HCT116 (cell line): ENCODE data around the gene SGIP1. TPM values are rescaled to one million over a fixed set of nuclear protein-coding genes. Genes with fewer than 3 reads are reported as not detected.

Source experiments
- ATAC-seq: fragments of 200-7000 bp; cut with Tn5 transposase; 2 replicates; pipeline ENCODE4 v1.9.1; 2020; ENCODE audit warnings: mild to moderate bottlenecking, moderate library complexity
- BruUV-seq: library from RNA; stranded (reverse); fragments of 400-500 nt; replicated peaks from 2 replicates; lab custom pipeline; 2021; lab: Mats Ljungman, UMichigan
- CTCF ChIA-PET: fragments of 300-600 bp; sonication (Branson Sonifier 250); formaldehyde crosslinking; loops from one replicate; lab custom pipeline; 2021; ENCODE audit warnings: antibody characterized with exemption; lab: Charles Lee
- POLR2A ChIA-PET: fragments of 300-600, 350-600 bp; sonication (Branson Sonifier 250); formaldehyde crosslinking; loops from one replicate; lab custom pipeline; 2021; ENCODE audit warnings: antibody characterized with exemption; lab: Charles Lee
- RAD21 ChIA-PET, 2 experiments: fragments of 300-600 bp; sonication (Branson Sonifier 250); formaldehyde crosslinking; loops; one replicate each; lab custom pipeline; 2023; ENCODE audit warnings: low total read pairs in 2 of 2; ENCODE audit not compliant: uncharacterized antibody in 2 of 2, unreplicated experiment in 2 of 2, low non-redundant PET in 1 of 2; lab: Charles Lee
- DNase-seq: peaks from one replicate; pipeline ENCODE4 v3.0.0-alpha.2; 2010; ENCODE audit warnings: low read depth, low spot score
- H2AFZ ChIP-seq: fragments of 200-600 bp; shearing (Covaris generic), sonication (generic); 2 replicates; pipeline ENCODE4 v1.6.1; 2017; ENCODE audit warnings: low read depth, mixed run types, mixed read lengths, antibody characterized with exemption, low read length; ENCODE audit not compliant: poor library complexity, severe bottlenecking
- H3K27ac ChIP-seq: 2 replicates; pipeline ENCODE4 v1.5.1; 2012; ENCODE audit warnings: low read depth, low read length
- H3K27me3 ChIP-seq: fragments of 200-600 bp; sonication (generic); 2 replicates; pipeline ENCODE4 v1.6.1; 2016; ENCODE audit warnings: mixed run types, low read length, mixed read lengths; ENCODE audit not compliant: insufficient read depth
- H3K36me3 ChIP-seq, 2 experiments: fragments of 200-500 bp in 1 of 2; fragments of 200-600 bp in 1 of 2; sonication (Bioruptor generic) in 1 of 2; sonication (generic) in 1 of 2; 2 replicates each; pipeline versions ENCODE4 v1.5.1 to v1.6.1; 2014 to 2016; ENCODE audit warnings: low read length in 2 of 2, inconsistent platforms in 1 of 2, mixed read lengths in 1 of 2, mixed run types in 1 of 2; ENCODE audit not compliant: insufficient read depth in 2 of 2, control insufficient read depth in 1 of 2
- H3K4me1 ChIP-seq, 2 experiments: fragments of 200-600 bp in 1 of 2; sonication (generic) in 1 of 2; 2 replicates each; pipeline versions ENCODE4 v1.5.1 to v1.6.1; 2012 to 2017; ENCODE audit warnings: low read length in 2 of 2, inconsistent platforms in 1 of 2, mild to moderate bottlenecking in 1 of 2, mixed read lengths in 1 of 2, mixed run types in 1 of 2, moderate library complexity in 1 of 2; ENCODE audit not compliant: insufficient read depth in 2 of 2, control insufficient read depth in 1 of 2
- H3K4me2 ChIP-seq: fragments of 200-600 bp; sonication (generic); 2 replicates; pipeline ENCODE4 v1.6.1; 2017; ENCODE audit warnings: mixed run types, low read length, mixed read lengths
- H3K4me3 ChIP-seq, 2 experiments: fragments of 200-600 bp in 1 of 2; sonication (generic) in 1 of 2; replicated peaks in 1 of 2; 2 replicates each; pipeline ENCODE4 v1.5.1; 2011 to 2016; ENCODE audit warnings: low read length in 2 of 2, control low read depth in 1 of 2, low read depth in 1 of 2, mild to moderate bottlenecking in 1 of 2, mixed read lengths in 1 of 2, mixed run types in 1 of 2
- H3K79me2 ChIP-seq: fragments of 200-600 bp; sonication (generic); 2 replicates; pipeline ENCODE4 v1.6.1; 2017; ENCODE audit warnings: mild to moderate bottlenecking, mixed run types, low read length, moderate library complexity, mixed read lengths; ENCODE audit not compliant: insufficient read depth
- H3K9ac ChIP-seq: fragments of 200-600 bp; sonication (generic); 2 replicates; pipeline ENCODE4 v1.6.1; 2016; ENCODE audit warnings: low read length, mixed read lengths
- H3K9me2 ChIP-seq: fragments of 200-600 bp; sonication (generic), shearing (Covaris generic); 2 replicates; pipeline ENCODE4 v1.6.1; 2017; ENCODE audit warnings: mixed run types, mild to moderate bottlenecking, moderate library complexity; ENCODE audit not compliant: insufficient read depth
- H3K9me3 ChIP-seq, 2 experiments: fragments of 200-500 bp in 1 of 2; fragments of 200-600 bp in 1 of 2; sonication (Bioruptor generic) in 1 of 2; sonication (generic) in 1 of 2; 2 replicates each; pipeline ENCODE4 v1.6.1; 2014 to 2017; ENCODE audit warnings: low read length in 2 of 2, mixed read lengths in 2 of 2, inconsistent platforms in 1 of 2, low read depth in 1 of 2, mild to moderate bottlenecking in 1 of 2, mixed run types in 1 of 2, moderate library complexity in 1 of 2; ENCODE audit not compliant: control insufficient read depth in 1 of 2, insufficient read depth in 1 of 2
- H4K20me1 ChIP-seq: fragments of 200-600 bp; sonication (generic), shearing (Covaris generic); 2 replicates; pipeline ENCODE4 v1.6.1; 2017; ENCODE audit warnings: mixed run types, mild to moderate bottlenecking, moderate library complexity; ENCODE audit not compliant: insufficient read depth
- CBX3 ChIP-seq: IDR thresholded peaks from 2 replicates; pipeline ENCODE4 v1.6.1; 2012; ENCODE audit warnings: low read depth
- CEBPB ChIP-seq: IDR thresholded peaks from 2 replicates; pipeline ENCODE4 v1.6.1; 2012; ENCODE audit warnings: low read depth
- CTCF ChIP-seq, 3 experiments: fragments of 200-600 bp in 1 of 3; sonication (generic) in 1 of 3; IDR thresholded peaks in 2 of 3; conservative IDR thresholded peaks in 1 of 3; 2 replicates each; pipeline ENCODE4 v1.5.1; 2012 to 2017; ENCODE audit warnings: low read depth in 2 of 3, low read length in 2 of 3, antibody characterized with exemption in 1 of 3, borderline replicate concordance in 1 of 3, control low read depth in 1 of 3, mild to moderate bottlenecking in 1 of 3, mixed read lengths in 1 of 3, mixed run types in 1 of 3, moderate library complexity in 1 of 3; ENCODE audit not compliant: insufficient read depth in 1 of 3
- EGR1 ChIP-seq: IDR thresholded peaks from 2 replicates; pipeline ENCODE4 v1.6.1; 2012; ENCODE audit warnings: low read depth
- FOSL1 ChIP-seq: IDR thresholded peaks from 2 replicates; pipeline ENCODE4 v1.6.1; 2012; ENCODE audit warnings: low read depth
- POLR2A ChIP-seq: IDR thresholded peaks from 2 replicates; pipeline ENCODE4 v1.7.0; 2011; ENCODE audit warnings: borderline replicate concordance; ENCODE audit not compliant: insufficient read depth, insufficient read length; ENCODE audit errors: extremely low read depth
- SP1 ChIP-seq: IDR thresholded peaks from 2 replicates; pipeline ENCODE4 v1.6.1; 2012; ENCODE audit warnings: low read depth
- YY1 ChIP-seq: IDR thresholded peaks from 2 replicates; pipeline ENCODE4 v1.6.1; 2011; ENCODE audit warnings: low read length, low read depth, moderate library complexity, mild to moderate bottlenecking; ENCODE audit not compliant: insufficient replicate concordance; ENCODE audit errors: extremely low read depth
- intact Hi-C: fragments of 100-400 bp; cut with micrococcal nuclease; formaldehyde crosslinking; loops from 2 replicates; pipeline ENCODE4 v1.10.0; 2022
- total RNA-seq: library from RNA; stranded (reverse); gene quantifications from one replicate; pipeline ENCODE4 v1.2.1, GENCODE V29; 2021; ENCODE audit not compliant: unreplicated experiment

Gene SGIP1
- total RNA-seq, 1 experiment from 2014 or later = 0.15 TPM

- H3K9me3 ChIP-seq = no peaks in the 10 kb centered on the region
- CTCF ChIA-PET = interaction anchor here (1.5 kb wide), 1 partner anchor 14 kb away, joined by 5 read pairs; no protein-coding TSS in a partner anchor
- no peak overlapping the region for H3K9ac ChIP-seq
- no peak for DNase-seq
- no peak overlapping the region for H3K27ac ChIP-seq
- POLR2A ChIA-PET = no interaction called here
- H3K36me3 ChIP-seq = no peaks in the 10 kb centered on the region
- no peaks in the 10 kb centered on the region for H3K79me2 ChIP-seq
- no peaks in the 10 kb centered on the region for H4K20me1 ChIP-seq
- H2AFZ ChIP-seq = no peak overlapping the region
- TF ChIP-seq CBX3 (no peak), CEBPB (no peak), POLR2A (no peak)
- no TSS peak for BruUV-seq
- H3K4me3 ChIP-seq = no peak overlapping the region
- RAD21 ChIA-PET = no interaction called here
- H3K4me2 ChIP-seq = no peak overlapping the region
- ATAC-seq = no peak
- intact Hi-C loops = no loop called here
- no peaks in the 10 kb centered on the region for H3K9me2 ChIP-seq
- no peaks in the 10 kb centered on the region for H3K4me1 ChIP-seq
- H3K27me3 ChIP-seq = no peaks in the 10 kb centered on the region
Measured at GRCh38 chr1:66751160-66751559, 217.2 kb downstream of the SGIP1 start.

- Histone ChIP-seq H2AFZ (no peak within 1 kb of the TSS), H3K27ac (no peak within 1 kb of the TSS), H3K36me3 (no peaks in the 10 kb centered on the region), H4K20me1 (no peaks in the 10 kb centered on the region), H3K9ac (no peak within 1 kb of the TSS), H3K4me1 (no peaks in the 10 kb centered on the region), H3K9me2 (no peaks in the 10 kb centered on the region), H3K4me3 (no peak within 1 kb of the TSS), H3K9me3 (no peaks in the 10 kb centered on the region), H3K4me2 (no peak within 1 kb of the TSS), H3K27me3 (no peaks in the 10 kb centered on the region), H3K79me2 (no peaks in the 10 kb centered on the region)
- DNase-seq = no peak
- BruUV-seq = no TSS peak
- intact Hi-C loops = no loop called here
- TF ChIP-seq EGR1 (no peak), FOSL1 (no peak), SP1 (no peak), YY1 (no peak), POLR2A (no peak), CTCF (IDR thresholded peaks at IDR 0.05 in 2 of 3, conservative IDR thresholded peaks at IDR 0.05 in 1 of 3; ENCODE audit: borderline replicate concordance in 1 of 3, insufficient read depth in 1 of 3, low read depth in 2 of 3, low read length in 2 of 3) (no peak)
- CTCF ChIA-PET = no interaction called here
- POLR2A ChIA-PET = no interaction called here
- RAD21 ChIA-PET = no interaction called here
- no peak for ATAC-seq
Measured at GRCh38 chr1:66752000-66752592, 218.1 kb downstream of the SGIP1 start, which contains the start of gene DYNLT5. Gene DYNLT5 (plus strand): TSS chr1:66752459. CDS start chr1:66754659, 2,200 bp downstream.
